WTC11 (cell line): Measurements from ENCODE around the gene PALM2AKAP2. TPM values are rescaled to one million over a fixed set of nuclear protein-coding genes. Genes with fewer than 3 reads are reported as not detected.

ENCODE experiments used
- ATAC-seq: fragments of 200-7000 bp; cut with Tn5 transposase; 2 replicates; pipeline ENCODE4 v1.10.0; 2021; ENCODE audit warnings: mild to moderate bottlenecking, moderate library complexity
- CTCF ChIA-PET: fragments of 300-600 bp; sonication (Branson Sonifier 250); formaldehyde crosslinking; loops from one replicate; lab custom pipeline; 2021; ENCODE audit warnings: antibody characterized with exemption; lab: Charles Lee
- POLR2A ChIA-PET: fragments of 350-600 bp; sonication (Branson Sonifier 250); formaldehyde crosslinking; loops from one replicate; lab custom pipeline; 2021; ENCODE audit warnings: antibody characterized with exemption; lab: Charles Lee
- DNase-seq: peaks from one replicate; pipeline ENCODE4 v3.0.0; 2021; ENCODE audit warnings: low spot score
- H3K27ac Mint-ChIP-seq: 2 replicates; pipeline ENCODE4 v1.8.0; 2021; ENCODE audit warnings: mixed read lengths
- H3K27me3 Mint-ChIP-seq: 2 replicates; pipeline ENCODE4 v1.8.0; 2021; ENCODE audit warnings: low read depth, mild to moderate bottlenecking, moderate library complexity, mixed read lengths
- H3K36me3 Mint-ChIP-seq: 2 replicates; pipeline ENCODE4 v1.8.0; 2021; ENCODE audit warnings: mixed read lengths
- H3K4me1 Mint-ChIP-seq: 2 replicates; pipeline ENCODE4 v1.8.0; 2022; ENCODE audit warnings: mixed read lengths
- H3K4me3 Mint-ChIP-seq: 2 replicates; pipeline ENCODE4 v1.8.0; 2021; ENCODE audit warnings: mild to moderate bottlenecking, moderate library complexity, mixed read lengths
- H3K9me3 Mint-ChIP-seq: 2 replicates; pipeline ENCODE4 v1.8.0; 2021; ENCODE audit warnings: mixed read lengths
- EMX1 ChIP-seq: fragments of 250-450 bp; sonication (Bioruptor Pico); IDR thresholded peaks from 2 replicates; pipeline ENCODE4 v1.8.0; 2021; ENCODE audit warnings: mild to moderate bottlenecking
- GABPB1 ChIP-seq: sonication (generic); formaldehyde crosslinking; IDR thresholded peaks from 2 replicates; pipeline ENCODE4 v1.8.1; 2023; ENCODE audit warnings: mild to moderate bottlenecking, missing genetic modification reagents
- HMGA2 ChIP-seq: fragments of 250-450 bp; sonication (Bioruptor Pico); IDR thresholded peaks from 2 replicates; pipeline ENCODE4 v1.4.0; 2021; ENCODE audit warnings: mild to moderate bottlenecking, moderate library complexity
- NFE2L1 ChIP-seq: sonication (generic); formaldehyde crosslinking; IDR thresholded peaks from 2 replicates; pipeline ENCODE4 v1.8.1; 2023; ENCODE audit warnings: missing genetic modification reagents
- NFYB ChIP-seq: sonication (generic); formaldehyde crosslinking; conservative IDR thresholded peaks from 2 replicates; pipeline ENCODE4 v1.8.0; 2022; ENCODE audit warnings: low read depth, missing genetic modification reagents
- OVOL2 ChIP-seq: fragments of 250-450 bp; sonication (Bioruptor Pico); IDR thresholded peaks from 2 replicates; pipeline ENCODE4 v1.9.0; 2021; ENCODE audit warnings: mild to moderate bottlenecking, borderline replicate concordance
- SMAD3 ChIP-seq: sonication (generic); formaldehyde crosslinking; IDR thresholded peaks from 2 replicates; pipeline ENCODE4 v1.8.0; 2022; ENCODE audit warnings: missing genetic modification reagents, mild to moderate bottlenecking, borderline replicate concordance
- SMAD4 ChIP-seq: sonication (generic); formaldehyde crosslinking; IDR thresholded peaks from 2 replicates; pipeline ENCODE4 v1.8.0; 2022; ENCODE audit warnings: mild to moderate bottlenecking, missing genetic modification reagents
- TEAD4 ChIP-seq: sonication (generic); formaldehyde crosslinking; IDR thresholded peaks from 2 replicates; pipeline ENCODE4 v1.8.0; 2022; ENCODE audit warnings: mild to moderate bottlenecking, missing genetic modification reagents
- TP53 ChIP-seq: sonication (generic); formaldehyde crosslinking; IDR thresholded peaks from 2 replicates; pipeline ENCODE4 v1.8.1; 2023; ENCODE audit warnings: mild to moderate bottlenecking, missing genetic modification reagents
- ZBTB21 ChIP-seq: sonication (generic); formaldehyde crosslinking; IDR thresholded peaks from 2 replicates; pipeline ENCODE4 v1.8.1; 2023; ENCODE audit warnings: mild to moderate bottlenecking, missing genetic modification reagents, borderline replicate concordance
- total RNA-seq: library from RNA; stranded (reverse); gene quantifications from 3 replicates; pipeline ENCODE4 v1.2.3, GENCODE V29; 2021
- TF ChIP-seq, protein P1 (sequence below): sonication (generic); formaldehyde crosslinking; IDR thresholded peaks from 2 replicates; pipeline ENCODE4 v1.8.1; 2022; ENCODE audit warnings: low read depth, missing genetic modification reagents, borderline replicate concordance
- TF ChIP-seq, protein P2 (sequence below): sonication (generic); formaldehyde crosslinking; IDR thresholded peaks from 2 replicates; pipeline ENCODE4 v1.8.1; 2023; ENCODE audit warnings: mild to moderate bottlenecking, missing genetic modification reagents, moderate library complexity
- TF ChIP-seq, protein P3 (sequence below): fragments of 250-450 bp; sonication (Bioruptor Pico); IDR thresholded peaks from 2 replicates; pipeline ENCODE4 v1.9.0; 2021; ENCODE audit warnings: mild to moderate bottlenecking, borderline replicate concordance
- TF ChIP-seq, protein P4 (sequence below): sonication (generic); formaldehyde crosslinking; conservative IDR thresholded peaks from 2 replicates; pipeline ENCODE4 v1.8.1; 2023; ENCODE audit warnings: mild to moderate bottlenecking, low read depth, missing genetic modification reagents, moderate library complexity
- TF ChIP-seq, protein P5 (sequence below): fragments of 250-450 bp; sonication (Bioruptor Pico); IDR thresholded peaks from 2 replicates; pipeline ENCODE4 v2.1.2; 2022; ENCODE audit warnings: mild to moderate bottlenecking, moderate library complexity
- TF ChIP-seq, protein P6 (sequence below): sonication (generic); formaldehyde crosslinking; IDR thresholded peaks from 2 replicates; pipeline ENCODE4 v1.8.1; 2022; ENCODE audit warnings: mild to moderate bottlenecking, missing genetic modification reagents, moderate library complexity, borderline replicate concordance

Gene PALM2AKAP2
- total RNA-seq, 1 experiment from 2014 or later = 7.0 TPM

DNA sequence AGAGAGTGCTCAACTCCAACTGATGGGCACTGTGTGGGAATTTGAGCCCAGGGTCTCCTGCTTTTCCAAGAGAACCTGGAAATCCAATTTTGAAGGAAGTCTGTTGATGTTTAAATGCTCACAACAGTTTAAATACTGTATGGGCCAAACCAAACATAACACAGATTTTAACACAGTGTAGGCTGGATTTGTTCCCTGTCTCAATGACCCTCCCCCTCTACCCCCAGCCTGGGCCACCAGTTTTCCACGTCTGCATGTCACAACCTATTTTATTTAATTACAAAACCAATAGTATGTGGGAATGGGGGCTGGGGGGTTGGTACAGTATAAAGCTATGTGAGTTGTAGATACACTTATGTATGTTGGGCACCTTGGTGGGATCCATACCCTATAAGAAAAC is 11.7 kb downstream of the PALM2AKAP2 start:
- Mint-ChIP-seq H3K27me3 (no peaks in the 10 kb centered on the region), H3K4me1 (no peaks in the 10 kb centered on the region; the same call in 1 of the 2 replicates), H3K4me3 (no peak overlapping the region), H3K36me3 (no peaks in the 10 kb centered on the region)
- ATAC-seq = no peak
- POLR2A ChIA-PET = no interaction called here
- TF ChIP-seq SMAD3 (CRISPR knock-in tag) (no peak), EMX1 (CRISPR knock-in tag) (no peak)
- TF ChIP-seq, protein P1, sequence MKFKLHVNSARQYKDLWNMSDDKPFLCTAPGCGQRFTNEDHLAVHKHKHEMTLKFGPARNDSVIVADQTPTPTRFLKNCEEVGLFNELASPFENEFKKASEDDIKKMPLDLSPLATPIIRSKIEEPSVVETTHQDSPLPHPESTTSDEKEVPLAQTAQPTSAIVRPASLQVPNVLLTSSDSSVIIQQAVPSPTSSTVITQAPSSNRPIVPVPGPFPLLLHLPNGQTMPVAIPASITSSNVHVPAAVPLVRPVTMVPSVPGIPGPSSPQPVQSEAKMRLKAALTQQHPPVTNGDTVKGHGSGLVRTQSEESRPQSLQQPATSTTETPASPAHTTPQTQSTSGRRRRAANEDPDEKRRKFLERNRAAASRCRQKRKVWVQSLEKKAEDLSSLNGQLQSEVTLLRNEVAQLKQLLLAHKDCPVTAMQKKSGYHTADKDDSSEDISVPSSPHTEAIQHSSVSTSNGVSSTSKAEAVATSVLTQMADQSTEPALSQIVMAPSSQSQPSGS (CRISPR knock-in tag) = no peak
- TF ChIP-seq, protein P2, sequence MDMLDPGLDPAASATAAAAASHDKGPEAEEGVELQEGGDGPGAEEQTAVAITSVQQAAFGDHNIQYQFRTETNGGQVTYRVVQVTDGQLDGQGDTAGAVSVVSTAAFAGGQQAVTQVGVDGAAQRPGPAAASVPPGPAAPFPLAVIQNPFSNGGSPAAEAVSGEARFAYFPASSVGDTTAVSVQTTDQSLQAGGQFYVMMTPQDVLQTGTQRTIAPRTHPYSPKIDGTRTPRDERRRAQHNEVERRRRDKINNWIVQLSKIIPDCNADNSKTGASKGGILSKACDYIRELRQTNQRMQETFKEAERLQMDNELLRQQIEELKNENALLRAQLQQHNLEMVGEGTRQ = no peak
- TF ChIP-seq, all 79 proteins: peak for 0
- H3K27ac Mint-ChIP-seq = no peak overlapping the region
- CTCF ChIA-PET = interaction anchor here (1.0 kb wide), 1 partner anchor 70 kb away, joined by 3 read pairs; no protein-coding TSS in a partner anchor
- no peak for DNase-seq
- H3K9me3 Mint-ChIP-seq = no peaks in the 10 kb centered on the region

DNA sequence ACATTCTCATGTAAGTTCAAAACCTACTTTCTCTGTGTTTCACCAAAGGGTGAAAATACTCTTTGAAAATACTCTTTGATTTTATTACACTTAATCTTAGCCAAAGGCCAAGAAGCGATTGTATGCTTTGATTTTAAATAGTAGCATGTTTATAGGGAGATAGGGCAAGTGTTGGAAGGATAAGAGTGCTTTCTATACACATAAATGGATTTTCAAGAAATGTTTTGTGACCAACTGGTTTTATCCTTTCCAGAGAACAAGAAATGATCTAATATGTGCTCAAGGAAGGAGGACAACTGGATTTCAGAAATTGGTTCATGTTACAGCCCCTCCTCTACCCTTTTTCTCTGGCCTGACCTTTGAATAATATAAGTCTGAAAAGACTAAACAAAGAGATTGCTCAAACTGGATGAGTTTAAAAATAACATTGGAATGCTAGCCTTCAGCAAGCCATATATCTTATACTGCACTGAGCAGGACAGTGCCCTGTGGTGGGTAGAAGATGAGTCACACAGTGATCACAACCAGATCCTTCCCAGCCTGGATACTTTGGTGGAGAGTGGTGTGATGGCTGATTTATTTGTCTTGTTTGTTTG is 13.1 kb downstream of the PALM2AKAP2 start:
- Mint-ChIP-seq H3K27ac (0 out of 2 replicates have a peak overlapping the region, but pooled peaks have one; percentile 58), H3K4me1 (no peaks in the 10 kb centered on the region; the same call in 1 of the 2 replicates), H3K9me3 (no peaks in the 10 kb centered on the region), H3K4me3 (no peak overlapping the region), H3K27me3 (no peaks in the 10 kb centered on the region), H3K36me3 (no peaks in the 10 kb centered on the region)
- TF ChIP-seq, protein P2 = no peak
- no peak for TF ChIP-seq ZBTB21 (CRISPR knock-in tag)
- no peak for TF ChIP-seq SMAD4 (CRISPR knock-in tag)
- TF ChIP-seq OVOL2 = no peak
- TF ChIP-seq SMAD3 (CRISPR knock-in tag) = no peak
- no peak for TF ChIP-seq TP53 (CRISPR knock-in tag)
- TF ChIP-seq GABPB1 (CRISPR knock-in tag) = no peak
- TF ChIP-seq, protein P3, sequence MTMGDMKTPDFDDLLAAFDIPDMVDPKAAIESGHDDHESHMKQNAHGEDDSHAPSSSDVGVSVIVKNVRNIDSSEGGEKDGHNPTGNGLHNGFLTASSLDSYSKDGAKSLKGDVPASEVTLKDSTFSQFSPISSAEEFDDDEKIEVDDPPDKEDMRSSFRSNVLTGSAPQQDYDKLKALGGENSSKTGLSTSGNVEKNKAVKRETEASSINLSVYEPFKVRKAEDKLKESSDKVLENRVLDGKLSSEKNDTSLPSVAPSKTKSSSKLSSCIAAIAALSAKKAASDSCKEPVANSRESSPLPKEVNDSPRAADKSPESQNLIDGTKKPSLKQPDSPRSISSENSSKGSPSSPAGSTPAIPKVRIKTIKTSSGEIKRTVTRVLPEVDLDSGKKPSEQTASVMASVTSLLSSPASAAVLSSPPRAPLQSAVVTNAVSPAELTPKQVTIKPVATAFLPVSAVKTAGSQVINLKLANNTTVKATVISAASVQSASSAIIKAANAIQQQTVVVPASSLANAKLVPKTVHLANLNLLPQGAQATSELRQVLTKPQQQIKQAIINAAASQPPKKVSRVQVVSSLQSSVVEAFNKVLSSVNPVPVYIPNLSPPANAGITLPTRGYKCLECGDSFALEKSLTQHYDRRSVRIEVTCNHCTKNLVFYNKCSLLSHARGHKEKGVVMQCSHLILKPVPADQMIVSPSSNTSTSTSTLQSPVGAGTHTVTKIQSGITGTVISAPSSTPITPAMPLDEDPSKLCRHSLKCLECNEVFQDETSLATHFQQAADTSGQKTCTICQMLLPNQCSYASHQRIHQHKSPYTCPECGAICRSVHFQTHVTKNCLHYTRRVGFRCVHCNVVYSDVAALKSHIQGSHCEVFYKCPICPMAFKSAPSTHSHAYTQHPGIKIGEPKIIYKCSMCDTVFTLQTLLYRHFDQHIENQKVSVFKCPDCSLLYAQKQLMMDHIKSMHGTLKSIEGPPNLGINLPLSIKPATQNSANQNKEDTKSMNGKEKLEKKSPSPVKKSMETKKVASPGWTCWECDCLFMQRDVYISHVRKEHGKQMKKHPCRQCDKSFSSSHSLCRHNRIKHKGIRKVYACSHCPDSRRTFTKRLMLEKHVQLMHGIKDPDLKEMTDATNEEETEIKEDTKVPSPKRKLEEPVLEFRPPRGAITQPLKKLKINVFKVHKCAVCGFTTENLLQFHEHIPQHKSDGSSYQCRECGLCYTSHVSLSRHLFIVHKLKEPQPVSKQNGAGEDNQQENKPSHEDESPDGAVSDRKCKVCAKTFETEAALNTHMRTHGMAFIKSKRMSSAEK (CRISPR knock-in tag) = no peak
- no peak for TF ChIP-seq TEAD4 (CRISPR knock-in tag)
- TF ChIP-seq, protein P4, sequence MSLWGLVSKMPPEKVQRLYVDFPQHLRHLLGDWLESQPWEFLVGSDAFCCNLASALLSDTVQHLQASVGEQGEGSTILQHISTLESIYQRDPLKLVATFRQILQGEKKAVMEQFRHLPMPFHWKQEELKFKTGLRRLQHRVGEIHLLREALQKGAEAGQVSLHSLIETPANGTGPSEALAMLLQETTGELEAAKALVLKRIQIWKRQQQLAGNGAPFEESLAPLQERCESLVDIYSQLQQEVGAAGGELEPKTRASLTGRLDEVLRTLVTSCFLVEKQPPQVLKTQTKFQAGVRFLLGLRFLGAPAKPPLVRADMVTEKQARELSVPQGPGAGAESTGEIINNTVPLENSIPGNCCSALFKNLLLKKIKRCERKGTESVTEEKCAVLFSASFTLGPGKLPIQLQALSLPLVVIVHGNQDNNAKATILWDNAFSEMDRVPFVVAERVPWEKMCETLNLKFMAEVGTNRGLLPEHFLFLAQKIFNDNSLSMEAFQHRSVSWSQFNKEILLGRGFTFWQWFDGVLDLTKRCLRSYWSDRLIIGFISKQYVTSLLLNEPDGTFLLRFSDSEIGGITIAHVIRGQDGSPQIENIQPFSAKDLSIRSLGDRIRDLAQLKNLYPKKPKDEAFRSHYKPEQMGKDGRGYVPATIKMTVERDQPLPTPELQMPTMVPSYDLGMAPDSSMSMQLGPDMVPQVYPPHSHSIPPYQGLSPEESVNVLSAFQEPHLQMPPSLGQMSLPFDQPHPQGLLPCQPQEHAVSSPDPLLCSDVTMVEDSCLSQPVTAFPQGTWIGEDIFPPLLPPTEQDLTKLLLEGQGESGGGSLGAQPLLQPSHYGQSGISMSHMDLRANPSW = no peak
- TF ChIP-seq, protein P5, sequence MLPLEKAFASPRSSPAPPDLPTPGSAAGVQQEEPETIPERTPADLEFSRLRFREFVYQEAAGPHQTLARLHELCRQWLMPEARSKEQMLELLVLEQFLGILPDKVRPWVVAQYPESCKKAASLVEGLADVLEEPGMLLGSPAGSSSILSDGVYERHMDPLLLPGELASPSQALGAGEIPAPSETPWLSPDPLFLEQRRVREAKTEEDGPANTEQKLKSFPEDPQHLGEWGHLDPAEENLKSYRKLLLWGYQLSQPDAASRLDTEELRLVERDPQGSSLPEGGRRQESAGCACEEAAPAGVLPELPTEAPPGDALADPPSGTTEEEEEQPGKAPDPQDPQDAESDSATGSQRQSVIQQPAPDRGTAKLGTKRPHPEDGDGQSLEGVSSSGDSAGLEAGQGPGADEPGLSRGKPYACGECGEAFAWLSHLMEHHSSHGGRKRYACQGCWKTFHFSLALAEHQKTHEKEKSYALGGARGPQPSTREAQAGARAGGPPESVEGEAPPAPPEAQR (CRISPR knock-in tag) = no peak
- no peak for TF ChIP-seq NFYB
- TF ChIP-seq, protein P6, sequence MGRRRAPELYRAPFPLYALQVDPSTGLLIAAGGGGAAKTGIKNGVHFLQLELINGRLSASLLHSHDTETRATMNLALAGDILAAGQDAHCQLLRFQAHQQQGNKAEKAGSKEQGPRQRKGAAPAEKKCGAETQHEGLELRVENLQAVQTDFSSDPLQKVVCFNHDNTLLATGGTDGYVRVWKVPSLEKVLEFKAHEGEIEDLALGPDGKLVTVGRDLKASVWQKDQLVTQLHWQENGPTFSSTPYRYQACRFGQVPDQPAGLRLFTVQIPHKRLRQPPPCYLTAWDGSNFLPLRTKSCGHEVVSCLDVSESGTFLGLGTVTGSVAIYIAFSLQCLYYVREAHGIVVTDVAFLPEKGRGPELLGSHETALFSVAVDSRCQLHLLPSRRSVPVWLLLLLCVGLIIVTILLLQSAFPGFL (CRISPR knock-in tag) = no peak
- no peak for TF ChIP-seq NFE2L1
- TF ChIP-seq HMGA2 (CRISPR knock-in tag) = no peak
- CTCF ChIA-PET = no interaction called here
- DNase-seq (no peak), ATAC-seq (no peak)
- POLR2A ChIA-PET = no interaction called here
